ENCODE results near the gene HMCES.

The HMCES gene

DNA sequence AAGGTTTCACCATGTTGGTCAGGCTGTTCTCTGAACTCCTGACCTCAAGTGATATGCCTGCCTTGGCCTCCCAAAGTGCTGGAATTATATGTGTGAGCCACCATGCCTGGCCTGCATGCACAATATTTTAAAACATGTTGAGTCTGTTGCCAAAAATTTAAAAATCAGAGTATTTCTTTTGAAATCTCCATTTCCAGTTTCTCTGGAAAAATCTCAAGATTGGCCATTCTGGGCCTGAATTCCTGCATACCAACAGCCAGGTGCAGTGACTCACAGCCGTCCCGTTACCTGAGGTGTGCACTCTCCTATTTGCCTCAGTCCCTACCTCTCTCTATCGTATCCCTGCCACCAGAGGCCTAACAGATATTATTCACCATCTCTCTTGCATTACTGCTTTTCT, 44.2 kb upstream of the HMCES start:
- Histone ChIP-seq H3K9me3 (ENCODE audit: severe bottlenecking) (no peaks in the 10 kb centered on the region), H3K27ac (no peak overlapping the region), H3K4me3 (ENCODE audit: low read depth, low read length) (no peak overlapping the region), H3K36me3 (no peaks in the 10 kb centered on the region), H3K27me3 (ENCODE audit: insufficient read depth, low read depth, severe bottlenecking) (no peaks in the 10 kb centered on the region)
- DNase-seq, result no peak
- TF ChIP-seq, protein P1, sequence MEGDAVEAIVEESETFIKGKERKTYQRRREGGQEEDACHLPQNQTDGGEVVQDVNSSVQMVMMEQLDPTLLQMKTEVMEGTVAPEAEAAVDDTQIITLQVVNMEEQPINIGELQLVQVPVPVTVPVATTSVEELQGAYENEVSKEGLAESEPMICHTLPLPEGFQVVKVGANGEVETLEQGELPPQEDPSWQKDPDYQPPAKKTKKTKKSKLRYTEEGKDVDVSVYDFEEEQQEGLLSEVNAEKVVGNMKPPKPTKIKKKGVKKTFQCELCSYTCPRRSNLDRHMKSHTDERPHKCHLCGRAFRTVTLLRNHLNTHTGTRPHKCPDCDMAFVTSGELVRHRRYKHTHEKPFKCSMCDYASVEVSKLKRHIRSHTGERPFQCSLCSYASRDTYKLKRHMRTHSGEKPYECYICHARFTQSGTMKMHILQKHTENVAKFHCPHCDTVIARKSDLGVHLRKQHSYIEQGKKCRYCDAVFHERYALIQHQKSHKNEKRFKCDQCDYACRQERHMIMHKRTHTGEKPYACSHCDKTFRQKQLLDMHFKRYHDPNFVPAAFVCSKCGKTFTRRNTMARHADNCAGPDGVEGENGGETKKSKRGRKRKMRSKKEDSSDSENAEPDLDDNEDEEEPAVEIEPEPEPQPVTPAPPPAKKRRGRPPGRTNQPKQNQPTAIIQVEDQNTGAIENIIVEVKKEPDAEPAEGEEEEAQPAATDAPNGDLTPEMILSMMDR (IDR thresholded peaks at IDR 0.05; ENCODE audit: low read depth, low read length), result no peak

DNA sequence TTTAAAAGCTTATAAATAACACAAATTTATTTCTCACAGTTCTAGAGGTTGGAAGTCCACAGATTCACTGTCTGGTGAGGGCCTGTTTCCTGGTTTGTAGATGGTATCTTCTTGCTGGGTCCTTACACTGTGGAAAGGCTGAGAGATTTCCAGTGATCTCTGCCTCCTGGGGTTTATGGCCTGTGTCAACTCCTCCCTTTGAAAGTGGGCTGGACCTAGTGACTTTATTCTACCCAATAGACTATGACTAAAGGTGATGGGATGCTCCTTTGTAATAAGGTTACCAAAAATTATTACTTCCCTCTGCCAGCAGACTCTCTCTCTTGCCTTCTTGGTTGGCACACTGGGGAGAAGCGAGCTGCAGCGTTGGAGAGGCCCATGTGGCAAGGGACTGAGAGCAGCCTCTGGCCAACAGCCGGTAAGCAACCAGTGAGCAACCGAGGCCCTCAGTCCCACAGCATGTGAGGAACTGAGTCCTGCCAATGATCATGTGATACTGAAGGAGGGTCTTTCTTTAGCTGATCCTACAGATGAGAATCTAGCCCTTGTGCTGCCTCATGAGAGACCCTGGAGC, 43.2 kb upstream of the HMCES start:
- TF ChIP-seq, protein P1 (IDR thresholded peaks at IDR 0.05; ENCODE audit: low read depth, low read length), result no peak
- no peak for DNase-seq
- H3K36me3 ChIP-seq, result no peaks in the 10 kb centered on the region
- H3K4me3 ChIP-seq (ENCODE audit: low read depth, low read length), result no peak overlapping the region
- H3K9me3 ChIP-seq (ENCODE audit: severe bottlenecking), result no peaks in the 10 kb centered on the region
- no peaks in the 10 kb centered on the region for H3K27me3 ChIP-seq (ENCODE audit: insufficient read depth, low read depth, severe bottlenecking)
- no peak overlapping the region for H3K27ac ChIP-seq

DNA sequence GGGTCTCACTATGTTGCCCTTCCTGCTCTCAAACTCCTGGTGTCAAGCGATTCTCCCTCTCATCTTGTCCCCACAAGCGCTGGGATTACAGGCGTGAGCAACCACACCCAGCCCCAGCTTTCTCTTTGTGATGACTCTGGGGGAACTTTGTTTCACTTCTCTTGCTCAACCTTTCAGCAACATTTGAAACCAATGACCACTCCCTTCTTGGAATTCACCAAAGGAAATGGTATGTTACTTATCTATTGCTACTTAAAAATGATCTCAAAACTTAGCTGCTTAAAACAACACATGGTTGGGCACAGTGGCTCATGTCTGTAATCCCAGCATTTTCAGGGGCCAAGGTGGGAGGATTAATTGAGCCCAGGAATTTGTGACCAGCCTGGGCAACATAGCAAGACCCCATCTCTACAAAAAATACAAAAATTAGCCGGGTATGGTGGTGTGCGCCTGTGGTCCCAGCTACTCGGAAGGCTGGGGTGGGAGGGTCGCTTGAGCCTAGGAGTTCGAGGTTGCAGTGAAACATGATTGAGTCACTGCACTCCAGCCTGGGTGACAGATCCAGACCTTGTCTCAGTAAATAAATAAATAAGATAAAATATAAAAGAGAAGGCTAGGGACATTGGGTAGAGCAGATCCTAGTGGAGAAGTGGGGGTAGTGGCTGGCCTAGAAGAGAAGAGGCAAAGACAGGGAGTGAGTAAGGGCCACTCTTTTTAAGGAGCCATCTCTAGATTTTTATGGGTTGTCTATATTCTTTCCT, 39.5 kb upstream of the HMCES start:
- TF ChIP-seq, protein P1 (IDR thresholded peaks at IDR 0.05; ENCODE audit: low read depth, low read length), result no peak
- no peak for DNase-seq
- Histone ChIP-seq H3K4me3 (ENCODE audit: low read depth, low read length) (no peak overlapping the region), H3K27ac (no peak overlapping the region), H3K36me3 (no peaks in the 10 kb centered on the region), H3K9me3 (ENCODE audit: severe bottlenecking) (no peaks in the 10 kb centered on the region), H3K27me3 (ENCODE audit: insufficient read depth, low read depth, severe bottlenecking) (no peaks in the 10 kb centered on the region)

DNA sequence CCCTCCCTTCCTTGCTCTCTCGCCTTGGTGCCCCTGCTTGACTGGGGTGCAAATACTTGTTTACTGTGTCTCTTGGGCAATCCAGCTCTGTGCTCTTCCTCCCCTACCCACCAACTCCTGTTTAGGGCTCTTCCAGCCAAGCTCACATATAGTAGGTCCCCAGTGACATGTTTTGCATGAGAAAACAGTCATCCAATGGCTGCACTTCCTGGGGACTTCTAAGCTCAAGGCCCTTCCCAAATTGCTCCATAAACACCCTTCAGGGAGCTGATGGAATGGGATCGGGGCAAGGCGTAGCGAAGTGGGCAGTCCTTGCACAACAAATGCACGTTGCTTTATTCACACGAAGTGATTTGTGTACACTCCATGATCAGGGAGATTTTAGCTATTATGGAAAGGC, 38.7 kb upstream of the HMCES start:
- no peak overlapping the region for H3K27ac ChIP-seq
- no peaks in the 10 kb centered on the region for H3K36me3 ChIP-seq
- no peaks in the 10 kb centered on the region for H3K9me3 ChIP-seq (ENCODE audit: severe bottlenecking)
- DNase-seq, result no peak
- H3K4me3 ChIP-seq (ENCODE audit: low read depth, low read length), result no peak overlapping the region
- TF ChIP-seq, protein P1 (IDR thresholded peaks at IDR 0.05; ENCODE audit: low read depth, low read length), result no peak
- no peaks in the 10 kb centered on the region for H3K27me3 ChIP-seq (ENCODE audit: insufficient read depth, low read depth, severe bottlenecking)

DNA sequence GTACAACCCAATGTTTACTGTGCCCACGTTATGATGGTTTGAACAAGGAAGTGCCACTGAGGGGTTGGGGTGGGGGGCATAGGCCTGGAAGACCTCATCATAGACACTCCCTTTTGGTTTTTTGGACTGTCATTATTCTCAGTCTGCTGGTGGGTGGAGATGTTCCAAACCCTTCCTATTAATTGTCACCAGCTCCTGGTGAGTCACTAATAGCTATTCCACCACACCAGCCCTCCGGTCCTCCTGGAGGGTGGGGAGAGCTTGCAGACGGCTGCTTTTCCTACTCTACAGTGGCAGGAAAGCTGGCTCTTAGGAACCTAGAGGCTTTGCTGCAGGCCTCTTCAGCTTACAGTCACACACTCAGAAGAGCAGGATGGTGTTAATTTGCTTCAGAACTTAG, 38.2 kb upstream of the HMCES start:
- H3K27ac ChIP-seq, result no peak overlapping the region
- no peak for DNase-seq
- TF ChIP-seq, protein P1 (IDR thresholded peaks at IDR 0.05; ENCODE audit: low read depth, low read length), result no peak

More for the DNA sequence above, 38.2 kb upstream of the HMCES start:
- no peak overlapping the region for H3K4me3 ChIP-seq (ENCODE audit: low read depth, low read length)
- no peaks in the 10 kb centered on the region for H3K27me3 ChIP-seq (ENCODE audit: insufficient read depth, low read depth, severe bottlenecking)
- H3K36me3 ChIP-seq, result no peaks in the 10 kb centered on the region
- no peaks in the 10 kb centered on the region for H3K9me3 ChIP-seq (ENCODE audit: severe bottlenecking)
